WTC11 (cell line): ENCODE measurements around the gene OTUD4. TPM values are rescaled to one million over a fixed set of nuclear protein-coding genes. Genes with fewer than 3 reads are reported as not detected.

Experiments used
- ATAC-seq: fragments of 200-7000 bp; cut with Tn5 transposase; 2 replicates; pipeline ENCODE4 v1.10.0; 2021; ENCODE audit warnings: mild to moderate bottlenecking, moderate library complexity
- CTCF ChIA-PET: fragments of 300-600 bp; sonication (Branson Sonifier 250); formaldehyde crosslinking; loops from one replicate; lab custom pipeline; 2021; ENCODE audit warnings: antibody characterized with exemption; lab: Charles Lee
- POLR2A ChIA-PET: fragments of 350-600 bp; sonication (Branson Sonifier 250); formaldehyde crosslinking; loops from one replicate; lab custom pipeline; 2021; ENCODE audit warnings: antibody characterized with exemption; lab: Charles Lee
- DNase-seq: peaks from one replicate; pipeline ENCODE4 v3.0.0; 2021; ENCODE audit warnings: low spot score
- H3K27ac Mint-ChIP-seq: 2 replicates; pipeline ENCODE4 v1.8.0; 2021; ENCODE audit warnings: mixed read lengths
- H3K27me3 Mint-ChIP-seq: 2 replicates; pipeline ENCODE4 v1.8.0; 2021; ENCODE audit warnings: low read depth, mild to moderate bottlenecking, moderate library complexity, mixed read lengths
- H3K36me3 Mint-ChIP-seq: 2 replicates; pipeline ENCODE4 v1.8.0; 2021; ENCODE audit warnings: mixed read lengths
- H3K4me1 Mint-ChIP-seq: 2 replicates; pipeline ENCODE4 v1.8.0; 2022; ENCODE audit warnings: mixed read lengths
- H3K4me3 Mint-ChIP-seq: 2 replicates; pipeline ENCODE4 v1.8.0; 2021; ENCODE audit warnings: mild to moderate bottlenecking, moderate library complexity, mixed read lengths
- H3K9me3 Mint-ChIP-seq: 2 replicates; pipeline ENCODE4 v1.8.0; 2021; ENCODE audit warnings: mixed read lengths
- ETV6 ChIP-seq: sonication (generic); formaldehyde crosslinking; IDR thresholded peaks from 2 replicates; pipeline ENCODE4 v1.8.1; 2022; ENCODE audit warnings: mild to moderate bottlenecking, missing genetic modification reagents
- HMGA2 ChIP-seq: fragments of 250-450 bp; sonication (Bioruptor Pico); IDR thresholded peaks from 2 replicates; pipeline ENCODE4 v1.4.0; 2021; ENCODE audit warnings: mild to moderate bottlenecking, moderate library complexity
- MYBL2 ChIP-seq: sonication (generic); formaldehyde crosslinking; IDR thresholded peaks from 2 replicates; pipeline ENCODE4 v1.8.1; 2023; ENCODE audit warnings: mild to moderate bottlenecking, moderate library complexity, missing genetic modification reagents
- NFE2L1 ChIP-seq: sonication (generic); formaldehyde crosslinking; IDR thresholded peaks from 2 replicates; pipeline ENCODE4 v1.8.1; 2023; ENCODE audit warnings: missing genetic modification reagents
- NR2C2 ChIP-seq: sonication (generic); formaldehyde crosslinking; IDR thresholded peaks from 2 replicates; pipeline ENCODE4 v1.8.0; 2022; ENCODE audit warnings: mild to moderate bottlenecking, missing genetic modification reagents
- NR3C1 ChIP-seq: sonication (generic); formaldehyde crosslinking; conservative IDR thresholded peaks from 2 replicates; pipeline ENCODE4 v1.8.1; 2023; ENCODE audit warnings: low read depth, mild to moderate bottlenecking, missing genetic modification reagents
- SP1 ChIP-seq: sonication (generic); formaldehyde crosslinking; conservative IDR thresholded peaks from 2 replicates; pipeline ENCODE4 v1.8.1; 2022; ENCODE audit warnings: missing genetic modification reagents
- ZBTB21 ChIP-seq: sonication (generic); formaldehyde crosslinking; IDR thresholded peaks from 2 replicates; pipeline ENCODE4 v1.8.1; 2023; ENCODE audit warnings: mild to moderate bottlenecking, missing genetic modification reagents, borderline replicate concordance
- ZNF263 ChIP-seq: sonication (generic); formaldehyde crosslinking; IDR thresholded peaks from 2 replicates; pipeline ENCODE4 v1.8.1; 2022; ENCODE audit warnings: low read depth, mild to moderate bottlenecking, moderate library complexity, missing genetic modification reagents
- ZNF423 ChIP-seq: fragments of 250-450 bp; sonication (Bioruptor Pico); IDR thresholded peaks from 2 replicates; pipeline ENCODE4 v2.1.2; 2022; ENCODE audit warnings: mild to moderate bottlenecking, moderate library complexity
- total RNA-seq: library from RNA; stranded (reverse); gene quantifications from 3 replicates; pipeline ENCODE4 v1.2.3, GENCODE V29; 2021
- TF ChIP-seq, protein P1 (sequence below): sonication (generic); formaldehyde crosslinking; IDR thresholded peaks from 2 replicates; pipeline ENCODE4 v1.8.1; 2023; ENCODE audit warnings: mild to moderate bottlenecking, missing genetic modification reagents, moderate library complexity
- TF ChIP-seq, protein P2 (sequence below): fragments of 250-450 bp; sonication (Bioruptor Pico); IDR thresholded peaks from 2 replicates; pipeline ENCODE4 v1.9.0; 2021; ENCODE audit warnings: mild to moderate bottlenecking
- TF ChIP-seq, protein P3 (sequence below): sonication (generic); formaldehyde crosslinking; IDR thresholded peaks from 2 replicates; pipeline ENCODE4 v1.8.1; 2023; ENCODE audit warnings: mild to moderate bottlenecking, moderate library complexity, missing genetic modification reagents
- TF ChIP-seq, protein P4 (sequence below): sonication (generic); formaldehyde crosslinking; IDR thresholded peaks from 2 replicates; pipeline ENCODE4 v1.8.0; 2023; ENCODE audit warnings: mild to moderate bottlenecking, missing genetic modification reagents
- TF ChIP-seq, protein P5 (sequence below): sonication (generic); formaldehyde crosslinking; IDR thresholded peaks from 2 replicates; pipeline ENCODE4 v1.8.0; 2022; ENCODE audit warnings: mild to moderate bottlenecking, missing genetic modification reagents
- TF ChIP-seq, protein P6 (sequence below): fragments of 250-450 bp; sonication (Bioruptor Pico); IDR thresholded peaks from 2 replicates; pipeline ENCODE4 v1.8.0; 2021; ENCODE audit warnings: mild to moderate bottlenecking
- TF ChIP-seq, protein P7 (sequence below): fragments of 250-450 bp; sonication (Bioruptor Pico); IDR thresholded peaks from 2 replicates; pipeline ENCODE4 v1.9.0; 2021; ENCODE audit warnings: moderate library complexity, mild to moderate bottlenecking, inconsistent platforms, borderline replicate concordance
- TF ChIP-seq, protein P8 (sequence below): sonication (generic); formaldehyde crosslinking; IDR thresholded peaks from 2 replicates; pipeline ENCODE4 v1.8.1; 2022; ENCODE audit warnings: missing genetic modification reagents, borderline replicate concordance
- TF ChIP-seq, protein P9 (sequence below): sonication (generic); formaldehyde crosslinking; IDR thresholded peaks from 2 replicates; pipeline ENCODE4 v1.8.1; 2022; ENCODE audit warnings: low read depth, mild to moderate bottlenecking, moderate library complexity, missing genetic modification reagents, borderline replicate concordance
- TF ChIP-seq, protein P10 (sequence below): sonication (generic); formaldehyde crosslinking; IDR thresholded peaks from 2 replicates; pipeline ENCODE4 v1.8.0; 2023; ENCODE audit warnings: missing genetic modification reagents

Gene OTUD4
- total RNA-seq, 1 experiment from 2014 or later: 44.6 TPM

DNA sequence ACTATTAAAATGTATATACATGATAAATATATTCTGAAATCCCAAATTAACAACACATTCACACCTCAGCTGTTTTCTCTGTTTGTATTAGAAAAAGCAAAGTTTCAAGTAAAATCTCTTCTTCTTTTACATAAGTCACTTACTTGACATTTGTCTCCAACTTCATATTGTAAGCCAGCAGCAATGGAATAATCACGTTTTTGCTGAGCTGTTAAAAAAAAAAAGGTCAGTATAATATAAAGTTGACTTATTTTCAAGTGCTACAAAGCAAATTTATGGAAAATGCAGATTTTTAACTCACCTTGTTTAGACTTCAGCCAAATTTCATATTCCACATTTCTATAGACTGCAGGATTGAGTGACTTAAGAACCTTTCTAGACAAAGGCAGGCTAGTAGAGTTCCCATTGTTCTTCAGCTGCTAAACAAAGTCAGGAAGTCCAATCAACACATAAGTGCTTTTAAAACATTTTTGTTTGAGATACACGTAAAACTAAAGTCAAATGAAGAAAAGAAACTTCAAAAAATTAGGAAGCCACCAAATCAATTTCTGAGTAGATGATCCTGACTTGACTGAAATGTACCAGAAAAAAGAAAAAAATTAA lies 25.0 kb downstream of the OTUD4 start:
- TF ChIP-seq, protein P1, sequence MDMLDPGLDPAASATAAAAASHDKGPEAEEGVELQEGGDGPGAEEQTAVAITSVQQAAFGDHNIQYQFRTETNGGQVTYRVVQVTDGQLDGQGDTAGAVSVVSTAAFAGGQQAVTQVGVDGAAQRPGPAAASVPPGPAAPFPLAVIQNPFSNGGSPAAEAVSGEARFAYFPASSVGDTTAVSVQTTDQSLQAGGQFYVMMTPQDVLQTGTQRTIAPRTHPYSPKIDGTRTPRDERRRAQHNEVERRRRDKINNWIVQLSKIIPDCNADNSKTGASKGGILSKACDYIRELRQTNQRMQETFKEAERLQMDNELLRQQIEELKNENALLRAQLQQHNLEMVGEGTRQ (CRISPR knock-in tag): no peak
- no peak for TF ChIP-seq NR3C1 (CRISPR knock-in tag)
- no peak for TF ChIP-seq ZBTB21 (CRISPR knock-in tag)
- TF ChIP-seq, protein P2, sequence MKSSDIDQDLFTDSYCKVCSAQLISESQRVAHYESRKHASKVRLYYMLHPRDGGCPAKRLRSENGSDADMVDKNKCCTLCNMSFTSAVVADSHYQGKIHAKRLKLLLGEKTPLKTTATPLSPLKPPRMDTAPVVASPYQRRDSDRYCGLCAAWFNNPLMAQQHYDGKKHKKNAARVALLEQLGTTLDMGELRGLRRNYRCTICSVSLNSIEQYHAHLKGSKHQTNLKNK (CRISPR knock-in tag): no peak
- TF ChIP-seq, protein P3, sequence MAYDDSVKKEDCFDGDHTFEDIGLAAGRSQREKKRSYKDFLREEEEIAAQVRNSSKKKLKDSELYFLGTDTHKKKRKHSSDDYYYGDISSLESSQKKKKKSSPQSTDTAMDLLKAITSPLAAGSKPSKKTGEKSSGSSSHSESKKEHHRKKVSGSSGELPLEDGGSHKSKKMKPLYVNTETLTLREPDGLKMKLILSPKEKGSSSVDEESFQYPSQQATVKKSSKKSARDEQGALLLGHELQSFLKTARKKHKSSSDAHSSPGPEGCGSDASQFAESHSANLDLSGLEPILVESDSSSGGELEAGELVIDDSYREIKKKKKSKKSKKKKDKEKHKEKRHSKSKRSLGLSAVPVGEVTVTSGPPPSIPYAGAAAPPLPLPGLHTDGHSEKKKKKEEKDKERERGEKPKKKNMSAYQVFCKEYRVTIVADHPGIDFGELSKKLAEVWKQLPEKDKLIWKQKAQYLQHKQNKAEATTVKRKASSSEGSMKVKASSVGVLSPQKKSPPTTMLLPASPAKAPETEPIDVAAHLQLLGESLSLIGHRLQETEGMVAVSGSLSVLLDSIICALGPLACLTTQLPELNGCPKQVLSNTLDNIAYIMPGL (CRISPR knock-in tag): no peak
- TF ChIP-seq, protein P4, sequence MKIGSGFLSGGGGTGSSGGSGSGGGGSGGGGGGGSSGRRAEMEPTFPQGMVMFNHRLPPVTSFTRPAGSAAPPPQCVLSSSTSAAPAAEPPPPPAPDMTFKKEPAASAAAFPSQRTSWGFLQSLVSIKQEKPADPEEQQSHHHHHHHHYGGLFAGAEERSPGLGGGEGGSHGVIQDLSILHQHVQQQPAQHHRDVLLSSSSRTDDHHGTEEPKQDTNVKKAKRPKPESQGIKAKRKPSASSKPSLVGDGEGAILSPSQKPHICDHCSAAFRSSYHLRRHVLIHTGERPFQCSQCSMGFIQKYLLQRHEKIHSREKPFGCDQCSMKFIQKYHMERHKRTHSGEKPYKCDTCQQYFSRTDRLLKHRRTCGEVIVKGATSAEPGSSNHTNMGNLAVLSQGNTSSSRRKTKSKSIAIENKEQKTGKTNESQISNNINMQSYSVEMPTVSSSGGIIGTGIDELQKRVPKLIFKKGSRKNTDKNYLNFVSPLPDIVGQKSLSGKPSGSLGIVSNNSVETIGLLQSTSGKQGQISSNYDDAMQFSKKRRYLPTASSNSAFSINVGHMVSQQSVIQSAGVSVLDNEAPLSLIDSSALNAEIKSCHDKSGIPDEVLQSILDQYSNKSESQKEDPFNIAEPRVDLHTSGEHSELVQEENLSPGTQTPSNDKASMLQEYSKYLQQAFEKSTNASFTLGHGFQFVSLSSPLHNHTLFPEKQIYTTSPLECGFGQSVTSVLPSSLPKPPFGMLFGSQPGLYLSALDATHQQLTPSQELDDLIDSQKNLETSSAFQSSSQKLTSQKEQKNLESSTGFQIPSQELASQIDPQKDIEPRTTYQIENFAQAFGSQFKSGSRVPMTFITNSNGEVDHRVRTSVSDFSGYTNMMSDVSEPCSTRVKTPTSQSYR (CRISPR knock-in tag): no peak
- TF ChIP-seq ZNF423 (CRISPR knock-in tag): no peak
- TF ChIP-seq ZNF263 (CRISPR knock-in tag): no peak
- no peak for TF ChIP-seq SP1
- TF ChIP-seq, protein P5, sequence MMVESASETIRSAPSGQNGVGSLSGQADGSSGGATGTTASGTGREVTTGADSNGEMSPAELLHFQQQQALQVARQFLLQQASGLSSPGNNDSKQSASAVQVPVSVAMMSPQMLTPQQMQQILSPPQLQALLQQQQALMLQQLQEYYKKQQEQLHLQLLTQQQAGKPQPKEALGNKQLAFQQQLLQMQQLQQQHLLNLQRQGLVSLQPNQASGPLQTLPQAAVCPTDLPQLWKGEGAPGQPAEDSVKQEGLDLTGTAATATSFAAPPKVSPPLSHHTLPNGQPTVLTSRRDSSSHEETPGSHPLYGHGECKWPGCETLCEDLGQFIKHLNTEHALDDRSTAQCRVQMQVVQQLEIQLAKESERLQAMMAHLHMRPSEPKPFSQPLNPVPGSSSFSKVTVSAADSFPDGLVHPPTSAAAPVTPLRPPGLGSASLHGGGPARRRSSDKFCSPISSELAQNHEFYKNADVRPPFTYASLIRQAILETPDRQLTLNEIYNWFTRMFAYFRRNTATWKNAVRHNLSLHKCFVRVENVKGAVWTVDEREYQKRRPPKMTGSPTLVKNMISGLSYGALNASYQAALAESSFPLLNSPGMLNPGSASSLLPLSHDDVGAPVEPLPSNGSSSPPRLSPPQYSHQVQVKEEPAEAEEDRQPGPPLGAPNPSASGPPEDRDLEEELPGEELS: no peak
- no peak for TF ChIP-seq NFE2L1 (CRISPR knock-in tag)
- no peak for TF ChIP-seq ETV6 (CRISPR knock-in tag)
- TF ChIP-seq, protein P6, sequence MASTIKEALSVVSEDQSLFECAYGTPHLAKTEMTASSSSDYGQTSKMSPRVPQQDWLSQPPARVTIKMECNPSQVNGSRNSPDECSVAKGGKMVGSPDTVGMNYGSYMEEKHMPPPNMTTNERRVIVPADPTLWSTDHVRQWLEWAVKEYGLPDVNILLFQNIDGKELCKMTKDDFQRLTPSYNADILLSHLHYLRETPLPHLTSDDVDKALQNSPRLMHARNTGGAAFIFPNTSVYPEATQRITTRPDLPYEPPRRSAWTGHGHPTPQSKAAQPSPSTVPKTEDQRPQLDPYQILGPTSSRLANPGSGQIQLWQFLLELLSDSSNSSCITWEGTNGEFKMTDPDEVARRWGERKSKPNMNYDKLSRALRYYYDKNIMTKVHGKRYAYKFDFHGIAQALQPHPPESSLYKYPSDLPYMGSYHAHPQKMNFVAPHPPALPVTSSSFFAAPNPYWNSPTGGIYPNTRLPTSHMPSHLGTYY (CRISPR knock-in tag): no peak
- TF ChIP-seq NR2C2 (CRISPR knock-in tag): no peak
- TF ChIP-seq HMGA2 (CRISPR knock-in tag): no peak
- TF ChIP-seq, protein P7, sequence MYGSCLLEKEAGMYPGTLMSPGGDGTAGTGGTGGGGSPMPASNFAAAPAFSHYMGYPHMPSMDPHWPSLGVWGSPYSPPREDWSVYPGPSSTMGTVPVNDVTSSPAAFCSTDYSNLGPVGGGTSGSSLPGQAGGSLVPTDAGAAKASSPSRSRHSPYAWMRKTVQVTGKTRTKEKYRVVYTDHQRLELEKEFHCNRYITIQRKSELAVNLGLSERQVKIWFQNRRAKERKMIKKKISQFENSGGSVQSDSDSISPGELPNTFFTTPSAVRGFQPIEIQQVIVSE (CRISPR knock-in tag): no peak
- TF ChIP-seq, protein P8, sequence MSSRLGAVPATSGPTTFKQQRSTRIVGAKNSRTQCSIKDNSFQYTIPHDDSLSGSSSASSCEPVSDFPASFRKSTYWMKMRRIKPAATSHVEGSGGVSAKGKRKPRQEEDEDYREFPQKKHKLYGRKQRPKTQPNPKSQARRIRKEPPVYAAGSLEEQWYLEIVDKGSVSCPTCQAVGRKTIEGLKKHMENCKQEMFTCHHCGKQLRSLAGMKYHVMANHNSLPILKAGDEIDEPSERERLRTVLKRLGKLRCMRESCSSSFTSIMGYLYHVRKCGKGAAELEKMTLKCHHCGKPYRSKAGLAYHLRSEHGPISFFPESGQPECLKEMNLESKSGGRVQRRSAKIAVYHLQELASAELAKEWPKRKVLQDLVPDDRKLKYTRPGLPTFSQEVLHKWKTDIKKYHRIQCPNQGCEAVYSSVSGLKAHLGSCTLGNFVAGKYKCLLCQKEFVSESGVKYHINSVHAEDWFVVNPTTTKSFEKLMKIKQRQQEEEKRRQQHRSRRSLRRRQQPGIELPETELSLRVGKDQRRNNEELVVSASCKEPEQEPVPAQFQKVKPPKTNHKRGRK (CRISPR knock-in tag): no peak
- TF ChIP-seq, protein P9, sequence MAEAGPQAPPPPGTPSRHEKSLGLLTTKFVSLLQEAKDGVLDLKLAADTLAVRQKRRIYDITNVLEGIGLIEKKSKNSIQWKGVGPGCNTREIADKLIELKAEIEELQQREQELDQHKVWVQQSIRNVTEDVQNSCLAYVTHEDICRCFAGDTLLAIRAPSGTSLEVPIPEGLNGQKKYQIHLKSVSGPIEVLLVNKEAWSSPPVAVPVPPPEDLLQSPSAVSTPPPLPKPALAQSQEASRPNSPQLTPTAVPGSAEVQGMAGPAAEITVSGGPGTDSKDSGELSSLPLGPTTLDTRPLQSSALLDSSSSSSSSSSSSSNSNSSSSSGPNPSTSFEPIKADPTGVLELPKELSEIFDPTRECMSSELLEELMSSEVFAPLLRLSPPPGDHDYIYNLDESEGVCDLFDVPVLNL: no peak
- no peak for TF ChIP-seq MYBL2 (CRISPR knock-in tag)
- TF ChIP-seq, protein P10, sequence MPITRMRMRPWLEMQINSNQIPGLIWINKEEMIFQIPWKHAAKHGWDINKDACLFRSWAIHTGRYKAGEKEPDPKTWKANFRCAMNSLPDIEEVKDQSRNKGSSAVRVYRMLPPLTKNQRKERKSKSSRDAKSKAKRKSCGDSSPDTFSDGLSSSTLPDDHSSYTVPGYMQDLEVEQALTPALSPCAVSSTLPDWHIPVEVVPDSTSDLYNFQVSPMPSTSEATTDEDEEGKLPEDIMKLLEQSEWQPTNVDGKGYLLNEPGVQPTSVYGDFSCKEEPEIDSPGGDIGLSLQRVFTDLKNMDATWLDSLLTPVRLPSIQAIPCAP (CRISPR knock-in tag): no peak
- H3K27ac Mint-ChIP-seq: no peak overlapping the region
- ChIA-PET POLR2A (interaction anchor here (0.6 kb wide), 1 partner anchor 14 kb away, joined by 3 read pairs; no protein-coding TSS in a partner anchor), CTCF (no interaction called here)
- H3K4me3 Mint-ChIP-seq: no peak overlapping the region
- DNase-seq (no peak), ATAC-seq (no peak)
- no peaks in the 10 kb centered on the region for H3K4me1 Mint-ChIP-seq
- no peaks in the 10 kb centered on the region for H3K27me3 Mint-ChIP-seq
- peaks cover 3% of the 10 kb centered on the region; the same call in 1 of the 2 replicates for H3K9me3 Mint-ChIP-seq
- peaks cover 68% of the 10 kb centered on the region for H3K36me3 Mint-ChIP-seq
